WTC11 (cell line): ENCODE measurements around the gene FLT3LG. TPM values are rescaled to one million over a fixed set of nuclear protein-coding genes. Genes with fewer than 3 reads are reported as not detected.

Experiments used
- ATAC-seq: fragments of 200-7000 bp; cut with Tn5 transposase; 2 replicates; pipeline ENCODE4 v1.10.0; 2021; ENCODE audit warnings: mild to moderate bottlenecking, moderate library complexity
- CTCF ChIA-PET: fragments of 300-600 bp; sonication (Branson Sonifier 250); formaldehyde crosslinking; loops from one replicate; lab custom pipeline; 2021; ENCODE audit warnings: antibody characterized with exemption; lab: Charles Lee
- POLR2A ChIA-PET: fragments of 350-600 bp; sonication (Branson Sonifier 250); formaldehyde crosslinking; loops from one replicate; lab custom pipeline; 2021; ENCODE audit warnings: antibody characterized with exemption; lab: Charles Lee
- DNase-seq: peaks from one replicate; pipeline ENCODE4 v3.0.0; 2021; ENCODE audit warnings: low spot score
- H3K27ac Mint-ChIP-seq: 2 replicates; pipeline ENCODE4 v1.8.0; 2021; ENCODE audit warnings: mixed read lengths
- H3K27me3 Mint-ChIP-seq: 2 replicates; pipeline ENCODE4 v1.8.0; 2021; ENCODE audit warnings: low read depth, mild to moderate bottlenecking, moderate library complexity, mixed read lengths
- H3K36me3 Mint-ChIP-seq: 2 replicates; pipeline ENCODE4 v1.8.0; 2021; ENCODE audit warnings: mixed read lengths
- H3K4me1 Mint-ChIP-seq: 2 replicates; pipeline ENCODE4 v1.8.0; 2022; ENCODE audit warnings: mixed read lengths
- H3K4me3 Mint-ChIP-seq: 2 replicates; pipeline ENCODE4 v1.8.0; 2021; ENCODE audit warnings: mild to moderate bottlenecking, moderate library complexity, mixed read lengths
- H3K9me3 Mint-ChIP-seq: 2 replicates; pipeline ENCODE4 v1.8.0; 2021; ENCODE audit warnings: mixed read lengths
- JAZF1 ChIP-seq: fragments of 250-450 bp; sonication (Bioruptor Pico); IDR thresholded peaks from 2 replicates; pipeline ENCODE4 v1.9.0; 2021; ENCODE audit warnings: moderate library complexity, mild to moderate bottlenecking, inconsistent platforms
- TEAD4 ChIP-seq: sonication (generic); formaldehyde crosslinking; IDR thresholded peaks from 2 replicates; pipeline ENCODE4 v1.8.0; 2022; ENCODE audit warnings: mild to moderate bottlenecking, missing genetic modification reagents
- total RNA-seq: library from RNA; stranded (reverse); gene quantifications from 3 replicates; pipeline ENCODE4 v1.2.3, GENCODE V29; 2021
- TF ChIP-seq, protein P1 (sequence below): fragments of 250-450 bp; sonication (Bioruptor Pico); IDR thresholded peaks from 2 replicates; pipeline ENCODE4 v1.9.0; 2021; ENCODE audit warnings: mild to moderate bottlenecking
- TF ChIP-seq, protein P2 (sequence below): sonication (generic); formaldehyde crosslinking; IDR thresholded peaks from 2 replicates; pipeline ENCODE4 v1.8.1; 2023; ENCODE audit warnings: mild to moderate bottlenecking, missing genetic modification reagents, borderline replicate concordance
- TF ChIP-seq, protein P3 (sequence below): sonication (generic); formaldehyde crosslinking; conservative IDR thresholded peaks from 2 replicates; pipeline ENCODE4 v1.8.1; 2023; ENCODE audit warnings: mild to moderate bottlenecking, low read depth, missing genetic modification reagents, moderate library complexity
- TF ChIP-seq, protein P4 (sequence below): fragments of 250-450 bp; sonication (Bioruptor Pico); IDR thresholded peaks from 2 replicates; pipeline ENCODE4 v1.9.0; 2021; ENCODE audit warnings: mild to moderate bottlenecking, borderline replicate concordance

Gene FLT3LG
- total RNA-seq, 1 experiment from 2014 or later = 2.9 TPM

DNA sequence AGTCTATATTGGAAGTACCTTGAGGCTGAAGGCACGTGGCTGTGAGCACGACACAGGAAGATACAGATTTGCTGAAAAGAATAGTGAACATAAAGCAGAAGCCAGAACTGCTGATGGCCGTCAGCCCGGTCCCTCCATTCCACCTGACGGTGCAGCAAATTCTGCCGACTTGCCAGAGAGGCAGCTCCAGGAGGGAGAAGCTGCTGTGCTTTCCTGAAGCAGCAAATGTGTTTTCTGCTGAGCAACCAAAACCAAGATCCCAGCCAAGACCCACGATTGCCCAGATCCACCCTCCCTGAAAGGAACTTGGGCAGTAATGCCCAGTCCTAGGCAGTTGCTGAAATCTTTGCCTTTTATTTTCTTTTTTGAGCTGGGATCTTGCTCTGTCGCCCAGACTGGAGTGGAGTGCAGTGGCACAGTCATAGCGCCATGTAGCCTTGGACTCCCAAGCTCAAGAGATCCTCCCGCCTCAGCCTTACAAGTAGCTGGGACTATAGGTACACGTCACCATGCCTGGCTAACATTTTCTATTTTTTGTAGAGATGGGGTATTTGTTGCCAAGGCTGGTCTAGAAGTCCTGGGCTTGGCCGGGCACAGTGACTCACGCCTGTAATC, 46.8 kb downstream of the FLT3LG start:
- ATAC-seq = no peak
- POLR2A ChIA-PET = no interaction called here

More for the DNA sequence above, 46.8 kb downstream of the FLT3LG start:
- CTCF ChIA-PET = interaction anchor here (0.9 kb wide), 1 partner anchor 26 kb away, joined by 5 read pairs; no protein-coding TSS in a partner anchor
- Mint-ChIP-seq H3K27ac (0 out of 2 replicates have a peak overlapping the region, but pooled peaks have one; percentile 36), H3K27me3 (no peaks in the 10 kb centered on the region), H3K36me3 (peaks cover 20% of the 10 kb centered on the region), H3K9me3 (no peaks in the 10 kb centered on the region), H3K4me1 (peaks cover 6% of the 10 kb centered on the region), H3K4me3 (no peak overlapping the region)
- DNase-seq = no peak
- TF ChIP-seq, protein P1, sequence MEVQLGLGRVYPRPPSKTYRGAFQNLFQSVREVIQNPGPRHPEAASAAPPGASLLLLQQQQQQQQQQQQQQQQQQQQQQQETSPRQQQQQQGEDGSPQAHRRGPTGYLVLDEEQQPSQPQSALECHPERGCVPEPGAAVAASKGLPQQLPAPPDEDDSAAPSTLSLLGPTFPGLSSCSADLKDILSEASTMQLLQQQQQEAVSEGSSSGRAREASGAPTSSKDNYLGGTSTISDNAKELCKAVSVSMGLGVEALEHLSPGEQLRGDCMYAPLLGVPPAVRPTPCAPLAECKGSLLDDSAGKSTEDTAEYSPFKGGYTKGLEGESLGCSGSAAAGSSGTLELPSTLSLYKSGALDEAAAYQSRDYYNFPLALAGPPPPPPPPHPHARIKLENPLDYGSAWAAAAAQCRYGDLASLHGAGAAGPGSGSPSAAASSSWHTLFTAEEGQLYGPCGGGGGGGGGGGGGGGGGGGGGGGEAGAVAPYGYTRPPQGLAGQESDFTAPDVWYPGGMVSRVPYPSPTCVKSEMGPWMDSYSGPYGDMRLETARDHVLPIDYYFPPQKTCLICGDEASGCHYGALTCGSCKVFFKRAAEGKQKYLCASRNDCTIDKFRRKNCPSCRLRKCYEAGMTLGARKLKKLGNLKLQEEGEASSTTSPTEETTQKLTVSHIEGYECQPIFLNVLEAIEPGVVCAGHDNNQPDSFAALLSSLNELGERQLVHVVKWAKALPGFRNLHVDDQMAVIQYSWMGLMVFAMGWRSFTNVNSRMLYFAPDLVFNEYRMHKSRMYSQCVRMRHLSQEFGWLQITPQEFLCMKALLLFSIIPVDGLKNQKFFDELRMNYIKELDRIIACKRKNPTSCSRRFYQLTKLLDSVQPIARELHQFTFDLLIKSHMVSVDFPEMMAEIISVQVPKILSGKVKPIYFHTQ = no peak
- TF ChIP-seq JAZF1 (no peak), TEAD4 (CRISPR knock-in tag) (no peak)
- TF ChIP-seq, protein P2, sequence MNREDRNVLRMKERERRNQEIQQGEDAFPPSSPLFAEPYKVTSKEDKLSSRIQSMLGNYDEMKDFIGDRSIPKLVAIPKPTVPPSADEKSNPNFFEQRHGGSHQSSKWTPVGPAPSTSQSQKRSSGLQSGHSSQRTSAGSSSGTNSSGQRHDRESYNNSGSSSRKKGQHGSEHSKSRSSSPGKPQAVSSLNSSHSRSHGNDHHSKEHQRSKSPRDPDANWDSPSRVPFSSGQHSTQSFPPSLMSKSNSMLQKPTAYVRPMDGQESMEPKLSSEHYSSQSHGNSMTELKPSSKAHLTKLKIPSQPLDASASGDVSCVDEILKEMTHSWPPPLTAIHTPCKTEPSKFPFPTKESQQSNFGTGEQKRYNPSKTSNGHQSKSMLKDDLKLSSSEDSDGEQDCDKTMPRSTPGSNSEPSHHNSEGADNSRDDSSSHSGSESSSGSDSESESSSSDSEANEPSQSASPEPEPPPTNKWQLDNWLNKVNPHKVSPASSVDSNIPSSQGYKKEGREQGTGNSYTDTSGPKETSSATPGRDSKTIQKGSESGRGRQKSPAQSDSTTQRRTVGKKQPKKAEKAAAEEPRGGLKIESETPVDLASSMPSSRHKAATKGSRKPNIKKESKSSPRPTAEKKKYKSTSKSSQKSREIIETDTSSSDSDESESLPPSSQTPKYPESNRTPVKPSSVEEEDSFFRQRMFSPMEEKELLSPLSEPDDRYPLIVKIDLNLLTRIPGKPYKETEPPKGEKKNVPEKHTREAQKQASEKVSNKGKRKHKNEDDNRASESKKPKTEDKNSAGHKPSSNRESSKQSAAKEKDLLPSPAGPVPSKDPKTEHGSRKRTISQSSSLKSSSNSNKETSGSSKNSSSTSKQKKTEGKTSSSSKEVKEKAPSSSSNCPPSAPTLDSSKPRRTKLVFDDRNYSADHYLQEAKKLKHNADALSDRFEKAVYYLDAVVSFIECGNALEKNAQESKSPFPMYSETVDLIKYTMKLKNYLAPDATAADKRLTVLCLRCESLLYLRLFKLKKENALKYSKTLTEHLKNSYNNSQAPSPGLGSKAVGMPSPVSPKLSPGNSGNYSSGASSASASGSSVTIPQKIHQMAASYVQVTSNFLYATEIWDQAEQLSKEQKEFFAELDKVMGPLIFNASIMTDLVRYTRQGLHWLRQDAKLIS (CRISPR knock-in tag) = no peak
- TF ChIP-seq, protein P3, sequence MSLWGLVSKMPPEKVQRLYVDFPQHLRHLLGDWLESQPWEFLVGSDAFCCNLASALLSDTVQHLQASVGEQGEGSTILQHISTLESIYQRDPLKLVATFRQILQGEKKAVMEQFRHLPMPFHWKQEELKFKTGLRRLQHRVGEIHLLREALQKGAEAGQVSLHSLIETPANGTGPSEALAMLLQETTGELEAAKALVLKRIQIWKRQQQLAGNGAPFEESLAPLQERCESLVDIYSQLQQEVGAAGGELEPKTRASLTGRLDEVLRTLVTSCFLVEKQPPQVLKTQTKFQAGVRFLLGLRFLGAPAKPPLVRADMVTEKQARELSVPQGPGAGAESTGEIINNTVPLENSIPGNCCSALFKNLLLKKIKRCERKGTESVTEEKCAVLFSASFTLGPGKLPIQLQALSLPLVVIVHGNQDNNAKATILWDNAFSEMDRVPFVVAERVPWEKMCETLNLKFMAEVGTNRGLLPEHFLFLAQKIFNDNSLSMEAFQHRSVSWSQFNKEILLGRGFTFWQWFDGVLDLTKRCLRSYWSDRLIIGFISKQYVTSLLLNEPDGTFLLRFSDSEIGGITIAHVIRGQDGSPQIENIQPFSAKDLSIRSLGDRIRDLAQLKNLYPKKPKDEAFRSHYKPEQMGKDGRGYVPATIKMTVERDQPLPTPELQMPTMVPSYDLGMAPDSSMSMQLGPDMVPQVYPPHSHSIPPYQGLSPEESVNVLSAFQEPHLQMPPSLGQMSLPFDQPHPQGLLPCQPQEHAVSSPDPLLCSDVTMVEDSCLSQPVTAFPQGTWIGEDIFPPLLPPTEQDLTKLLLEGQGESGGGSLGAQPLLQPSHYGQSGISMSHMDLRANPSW (CRISPR knock-in tag) = no peak
- TF ChIP-seq, protein P4, sequence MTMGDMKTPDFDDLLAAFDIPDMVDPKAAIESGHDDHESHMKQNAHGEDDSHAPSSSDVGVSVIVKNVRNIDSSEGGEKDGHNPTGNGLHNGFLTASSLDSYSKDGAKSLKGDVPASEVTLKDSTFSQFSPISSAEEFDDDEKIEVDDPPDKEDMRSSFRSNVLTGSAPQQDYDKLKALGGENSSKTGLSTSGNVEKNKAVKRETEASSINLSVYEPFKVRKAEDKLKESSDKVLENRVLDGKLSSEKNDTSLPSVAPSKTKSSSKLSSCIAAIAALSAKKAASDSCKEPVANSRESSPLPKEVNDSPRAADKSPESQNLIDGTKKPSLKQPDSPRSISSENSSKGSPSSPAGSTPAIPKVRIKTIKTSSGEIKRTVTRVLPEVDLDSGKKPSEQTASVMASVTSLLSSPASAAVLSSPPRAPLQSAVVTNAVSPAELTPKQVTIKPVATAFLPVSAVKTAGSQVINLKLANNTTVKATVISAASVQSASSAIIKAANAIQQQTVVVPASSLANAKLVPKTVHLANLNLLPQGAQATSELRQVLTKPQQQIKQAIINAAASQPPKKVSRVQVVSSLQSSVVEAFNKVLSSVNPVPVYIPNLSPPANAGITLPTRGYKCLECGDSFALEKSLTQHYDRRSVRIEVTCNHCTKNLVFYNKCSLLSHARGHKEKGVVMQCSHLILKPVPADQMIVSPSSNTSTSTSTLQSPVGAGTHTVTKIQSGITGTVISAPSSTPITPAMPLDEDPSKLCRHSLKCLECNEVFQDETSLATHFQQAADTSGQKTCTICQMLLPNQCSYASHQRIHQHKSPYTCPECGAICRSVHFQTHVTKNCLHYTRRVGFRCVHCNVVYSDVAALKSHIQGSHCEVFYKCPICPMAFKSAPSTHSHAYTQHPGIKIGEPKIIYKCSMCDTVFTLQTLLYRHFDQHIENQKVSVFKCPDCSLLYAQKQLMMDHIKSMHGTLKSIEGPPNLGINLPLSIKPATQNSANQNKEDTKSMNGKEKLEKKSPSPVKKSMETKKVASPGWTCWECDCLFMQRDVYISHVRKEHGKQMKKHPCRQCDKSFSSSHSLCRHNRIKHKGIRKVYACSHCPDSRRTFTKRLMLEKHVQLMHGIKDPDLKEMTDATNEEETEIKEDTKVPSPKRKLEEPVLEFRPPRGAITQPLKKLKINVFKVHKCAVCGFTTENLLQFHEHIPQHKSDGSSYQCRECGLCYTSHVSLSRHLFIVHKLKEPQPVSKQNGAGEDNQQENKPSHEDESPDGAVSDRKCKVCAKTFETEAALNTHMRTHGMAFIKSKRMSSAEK (CRISPR knock-in tag) = no peak
